HUES48 (cell line): ENCODE data around the gene ASH1L.

Experiments used
- H3K27ac ChIP-seq: one replicate; pipeline ENCODE4 v1.7.0; 2013; ENCODE audit warnings: low read depth, low read length, inconsistent platforms
- H3K27me3 ChIP-seq: 2 replicates; pipeline ENCODE4 v1.6.1; 2013; ENCODE audit warnings: mild to moderate bottlenecking, low read length; ENCODE audit not compliant: control insufficient read depth, insufficient read depth
- H3K36me3 ChIP-seq: 2 replicates; pipeline ENCODE4 v1.6.1; 2013; ENCODE audit warnings: low read length; ENCODE audit not compliant: control insufficient read depth, insufficient read depth
- H3K4me1 ChIP-seq: 2 replicates; pipeline ENCODE4 v1.6.1; 2013; ENCODE audit warnings: mild to moderate bottlenecking, low read length; ENCODE audit not compliant: control insufficient read depth, insufficient read depth
- H3K4me3 ChIP-seq: 2 replicates; pipeline ENCODE4 v1.5.1; 2013; ENCODE audit warnings: mild to moderate bottlenecking, low read depth, low read length
- H3K9ac ChIP-seq: 2 replicates; pipeline ENCODE4 v1.6.1; 2013; ENCODE audit warnings: mild to moderate bottlenecking, low read depth, low read length, moderate library complexity
- H3K9me3 ChIP-seq: 2 replicates; pipeline ENCODE4 v1.6.1; 2013; ENCODE audit warnings: low read length; ENCODE audit not compliant: control insufficient read depth, insufficient read depth

The ASH1L gene

DNA sequence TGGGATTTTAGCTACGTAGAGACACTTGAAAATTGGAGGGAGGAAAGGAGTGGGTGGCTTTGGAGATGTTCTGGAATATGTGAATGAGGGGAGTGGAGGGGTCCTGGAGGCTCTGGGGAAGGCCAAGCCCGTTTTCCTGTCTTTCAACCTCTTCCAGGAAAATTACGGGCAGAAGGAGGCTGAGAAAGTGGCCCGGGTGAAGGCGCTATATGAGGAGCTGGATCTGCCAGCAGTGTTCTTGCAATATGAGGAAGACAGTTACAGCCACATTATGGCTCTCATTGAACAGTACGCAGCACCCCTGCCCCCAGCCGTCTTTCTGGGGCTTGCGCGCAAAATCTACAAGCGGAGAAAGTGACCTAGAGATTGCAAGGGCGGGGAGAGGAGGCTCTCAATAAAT lies 242.4 kb downstream of the ASH1L start:
- Histone ChIP-seq H3K9ac (no peak overlapping the region), H3K27me3 (peaks cover 12% of the 10 kb centered on the region), H3K4me1 (peaks cover 21% of the 10 kb centered on the region), H3K4me3 (peak overlapping the region; percentile 86), H3K9me3 (no peaks in the 10 kb centered on the region), H3K36me3 (peaks cover 32% of the 10 kb centered on the region), H3K27ac (peak overlapping the region; percentile 17)

DNA sequence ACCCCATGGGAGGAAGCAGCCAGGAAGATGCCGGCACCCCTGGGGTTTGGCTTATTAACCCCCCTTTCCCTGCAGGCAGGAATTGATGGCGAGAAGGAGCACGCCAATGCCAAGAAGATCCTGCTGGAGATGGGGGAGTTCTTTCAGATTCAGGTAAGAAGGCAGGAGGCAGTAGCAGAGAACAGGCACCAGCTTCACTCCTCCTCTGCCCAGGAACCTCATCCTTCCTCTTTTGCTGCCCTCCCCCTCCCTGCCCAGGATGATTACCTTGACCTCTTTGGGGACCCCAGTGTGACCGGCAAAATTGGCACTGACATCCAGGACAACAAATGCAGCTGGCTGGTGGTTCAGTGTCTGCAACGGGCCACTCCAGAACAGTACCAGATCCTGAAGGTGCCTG lies 243.1 kb downstream of the ASH1L start:
- Histone ChIP-seq H3K4me1 (peaks cover 21% of the 10 kb centered on the region), H3K4me3 (no peak overlapping the region), H3K27ac (no peak overlapping the region), H3K36me3 (peaks cover 39% of the 10 kb centered on the region), H3K9me3 (no peaks in the 10 kb centered on the region), H3K9ac (no peak overlapping the region), H3K27me3 (peaks cover 12% of the 10 kb centered on the region)

GRCh38 chr1:155318082-155318481 lies 244.5 kb downstream of the ASH1L start:
- Histone ChIP-seq H3K4me3 (no peak overlapping the region), H3K27ac (no peak overlapping the region), H3K4me1 (peaks cover 21% of the 10 kb centered on the region), H3K9ac (no peak overlapping the region), H3K36me3 (peaks cover 48% of the 10 kb centered on the region), H3K9me3 (no peaks in the 10 kb centered on the region), H3K27me3 (peaks cover 12% of the 10 kb centered on the region)

DNA sequence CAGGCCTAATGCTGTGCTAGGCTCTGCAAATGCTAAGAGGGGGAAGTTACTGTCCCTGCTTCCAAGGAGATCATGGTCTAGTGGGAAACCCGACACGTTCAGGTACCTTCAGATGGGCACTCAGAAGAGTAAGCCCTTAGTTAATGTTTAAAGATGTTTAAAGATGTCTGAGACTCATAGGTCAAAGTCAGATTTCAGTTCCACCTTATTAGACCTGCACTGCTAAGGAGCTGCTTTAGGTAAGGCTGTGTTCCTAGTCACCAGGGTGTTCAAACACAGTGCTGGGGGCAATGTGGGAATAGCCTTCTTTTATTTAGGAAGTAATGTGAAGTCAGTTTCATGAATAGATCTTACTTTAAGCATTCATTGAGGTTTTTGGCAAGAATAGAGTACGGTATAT lies 245.7 kb downstream of the ASH1L start:
- H3K4me3 ChIP-seq, result no peak overlapping the region
- no peak overlapping the region for H3K9ac ChIP-seq
- H3K36me3 ChIP-seq, result peaks cover 58% of the 10 kb centered on the region
- peaks cover 14% of the 10 kb centered on the region for H3K4me1 ChIP-seq
- H3K27ac ChIP-seq, result no peak overlapping the region
- H3K27me3 ChIP-seq, result peaks cover 9% of the 10 kb centered on the region
- H3K9me3 ChIP-seq, result no peaks in the 10 kb centered on the region

DNA sequence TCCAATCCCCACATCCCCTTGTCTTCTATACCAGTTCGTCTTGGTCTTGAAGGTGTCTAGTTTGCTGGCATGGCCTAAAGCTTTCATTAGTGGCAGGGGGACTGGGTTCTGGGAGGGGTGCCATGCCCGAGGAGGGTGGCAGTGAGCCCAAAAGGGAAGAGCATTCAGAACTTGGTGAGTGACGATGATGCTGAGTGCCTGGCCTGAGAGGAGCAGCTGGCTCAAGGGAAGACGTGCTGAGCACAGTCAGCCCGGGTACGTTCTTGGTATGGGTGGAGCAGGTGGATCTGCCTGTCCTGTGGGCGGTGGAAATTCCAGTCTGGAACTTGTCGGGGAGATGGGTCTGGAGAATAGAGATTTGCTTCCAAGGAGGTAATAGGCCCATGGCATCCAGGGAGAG lies 249.3 kb downstream of the ASH1L start:
- Histone ChIP-seq H3K27me3 (no peaks in the 10 kb centered on the region), H3K36me3 (peaks cover 60% of the 10 kb centered on the region), H3K4me3 (no peak overlapping the region), H3K27ac (no peak overlapping the region), H3K4me1 (no peaks in the 10 kb centered on the region), H3K9me3 (no peaks in the 10 kb centered on the region), H3K9ac (no peak overlapping the region)

DNA sequence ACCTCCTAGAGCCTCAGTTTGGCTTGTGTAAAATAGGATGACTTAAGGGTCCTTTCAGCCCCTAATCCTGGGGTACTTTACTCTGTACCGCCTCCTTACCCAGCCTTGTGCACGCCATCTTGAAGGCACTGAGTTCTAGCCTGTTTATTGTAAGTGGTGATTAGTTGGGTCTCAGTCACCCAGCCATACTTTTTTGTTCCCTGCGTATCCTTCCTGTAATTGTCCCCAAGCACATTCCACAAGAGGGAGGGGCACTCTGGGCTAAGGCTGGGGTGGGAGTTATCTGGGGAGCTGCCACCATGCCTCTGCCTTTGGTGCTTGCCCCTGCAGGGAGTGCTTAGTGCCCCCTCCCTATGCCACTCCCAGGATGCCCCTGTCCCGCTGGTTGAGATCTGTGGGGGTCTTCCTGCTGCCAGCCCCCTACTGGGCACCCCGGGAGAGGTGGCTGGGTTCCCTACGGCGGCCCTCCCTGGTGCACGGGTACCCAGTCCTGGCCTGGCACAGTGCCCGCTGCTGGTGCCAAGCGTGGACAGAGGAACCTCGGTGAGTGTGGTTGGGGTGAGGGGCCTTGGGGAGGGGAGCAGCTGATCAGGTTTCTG lies 253.1 kb downstream of the ASH1L start:
- H3K4me3 ChIP-seq, result peak overlapping the region; percentile 99
- 0 out of 2 replicates have a peak, but pooled peaks cover 3% of the 10 kb centered on the region for H3K27me3 ChIP-seq
- peaks cover 35% of the 10 kb centered on the region for H3K36me3 ChIP-seq
- peak overlapping the region; percentile 89 for H3K9ac ChIP-seq
- no peaks in the 10 kb centered on the region for H3K9me3 ChIP-seq
- peak overlapping the region; percentile 97 for H3K27ac ChIP-seq
- H3K4me1 ChIP-seq, result 0 out of 2 replicates have a peak, but pooled peaks cover 3% of the 10 kb centered on the region

DNA sequence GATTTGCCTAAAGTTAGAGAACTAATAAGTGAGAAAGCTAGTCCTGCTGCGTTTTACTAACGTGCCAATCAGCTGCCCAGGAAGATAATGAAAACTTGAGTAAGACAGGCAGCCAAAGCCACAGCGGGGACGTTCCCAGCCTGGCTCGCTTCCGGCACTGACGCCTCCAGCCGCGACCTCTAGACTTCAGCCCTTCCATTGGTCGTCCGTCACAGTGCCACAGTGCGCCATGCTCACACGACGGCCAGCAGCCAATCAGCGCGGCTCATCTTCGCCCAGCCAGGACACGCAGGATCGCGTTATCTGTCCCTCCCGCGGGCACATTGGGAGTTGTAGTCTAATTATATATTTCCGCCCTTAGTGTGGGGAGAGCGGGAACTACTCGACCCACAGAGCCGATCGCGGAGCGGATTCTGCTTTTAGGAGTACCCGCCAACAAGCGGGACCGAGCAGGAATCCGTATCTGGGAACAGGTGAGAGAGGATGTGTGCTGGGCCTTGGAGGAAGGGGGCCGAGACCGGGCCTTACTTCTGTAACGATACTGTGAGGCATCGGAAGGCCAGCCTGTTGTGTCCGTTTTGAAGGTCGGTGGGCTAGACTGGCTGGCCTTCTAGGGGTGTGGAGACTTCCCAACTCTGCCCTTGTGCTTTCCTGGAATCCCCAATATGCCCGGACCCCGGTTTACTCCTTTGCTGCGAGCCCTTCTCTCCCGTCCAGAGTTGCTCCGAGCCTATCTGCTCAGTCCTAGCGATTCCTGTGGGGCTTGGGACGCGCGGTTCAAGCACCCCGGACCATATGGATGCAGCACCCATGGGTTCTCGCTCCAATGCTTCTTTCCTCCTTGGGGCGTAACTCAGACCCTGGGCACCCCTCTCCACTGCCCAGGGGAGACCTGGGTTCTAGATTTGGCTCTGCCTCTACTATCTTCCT lies 253.8 kb downstream of the ASH1L start, which contains the start of gene FDPS:
Gene FDPS, plus strand, starts transcription at position 374 of the 930 bp plus-strand sequence. CDS start 924 bp downstream, outside the sequence.
- Histone ChIP-seq H3K27me3 (0 out of 2 replicates have a peak, but pooled peaks cover 4% of the 10 kb centered on the region), H3K4me3 (peak within 1 kb of the TSS; percentile 99), H3K4me1 (0 out of 2 replicates have a peak, but pooled peaks cover 3% of the 10 kb centered on the region)

DNA sequence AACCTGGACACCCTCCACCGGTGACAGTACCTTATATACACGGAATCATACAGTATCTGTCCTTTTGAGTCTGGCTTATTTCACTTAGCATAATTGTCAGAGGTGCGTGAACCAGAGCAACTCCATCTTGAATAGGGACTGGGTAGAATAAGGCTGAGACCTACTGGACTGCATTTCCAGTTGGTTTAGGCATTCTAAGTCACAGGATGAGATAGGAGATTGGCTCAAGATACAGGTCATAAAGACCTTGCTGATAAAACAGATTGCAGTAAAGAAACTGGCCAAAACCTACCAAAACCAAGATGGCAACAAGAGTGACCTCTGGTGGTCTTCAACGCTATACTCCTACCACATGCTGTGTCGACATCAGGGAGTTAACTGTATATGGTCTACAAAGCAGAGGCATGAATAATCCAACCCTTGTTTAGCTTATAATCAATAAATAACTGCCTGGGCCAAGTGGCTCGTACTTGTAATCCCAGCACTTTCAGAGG lies 255.3 kb downstream of the ASH1L start:
- Histone ChIP-seq H3K27me3 (0 out of 2 replicates have a peak, but pooled peaks cover 4% of the 10 kb centered on the region), H3K4me3 (no peak overlapping the region), H3K9ac (no peak overlapping the region), H3K4me1 (0 out of 2 replicates have a peak, but pooled peaks cover 3% of the 10 kb centered on the region), H3K27ac (peak overlapping the region; percentile 97), H3K36me3 (peaks cover 20% of the 10 kb centered on the region), H3K9me3 (no peaks in the 10 kb centered on the region)

More for the DNA sequence above, 253.8 kb downstream of the ASH1L start, which contains the start of gene FDPS:
- Histone ChIP-seq H3K36me3 (peaks cover 31% of the 10 kb centered on the region), H3K9me3 (no peaks in the 10 kb centered on the region), H3K27ac (peak within 1 kb of the TSS; percentile 97), H3K9ac (peak within 1 kb of the TSS; percentile 89)

- Histone ChIP-seq H3K27ac (no peak overlapping the region), H3K9me3 (no peaks in the 10 kb centered on the region), H3K4me1 (0 out of 2 replicates have a peak, but pooled peaks cover 3% of the 10 kb centered on the region), H3K27me3 (0 out of 2 replicates have a peak, but pooled peaks cover 4% of the 10 kb centered on the region), H3K9ac (no peak overlapping the region), H3K36me3 (peaks cover 9% of the 10 kb centered on the region), H3K4me3 (no peak overlapping the region)
Measured at GRCh38 chr1:155305881-155306391, 256.7 kb downstream of the ASH1L start.

DNA sequence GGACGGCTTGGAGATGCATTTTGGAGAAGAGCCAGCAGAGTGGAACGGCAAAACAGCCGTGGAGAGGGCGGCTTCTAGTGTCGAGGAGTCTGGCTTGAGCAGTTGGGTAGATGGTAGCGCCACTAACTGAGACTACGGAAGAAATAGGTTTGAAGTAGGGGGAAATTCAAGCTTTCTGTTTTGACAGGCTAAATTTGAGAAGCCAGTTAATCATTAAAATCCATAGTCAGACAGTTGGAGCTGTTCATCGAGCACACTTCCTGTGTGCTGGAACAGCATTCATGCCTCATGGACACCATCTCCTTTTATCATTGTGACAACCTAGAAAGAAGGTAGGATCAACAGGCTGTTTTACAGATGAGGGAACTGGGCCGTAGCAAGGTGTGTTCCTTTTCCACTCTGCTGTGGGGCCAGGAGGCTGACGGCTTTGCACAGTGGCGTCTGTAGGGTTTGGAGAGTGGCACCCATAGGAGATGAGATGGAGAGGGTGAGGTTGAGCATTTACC lies 258.0 kb downstream of the ASH1L start:
- no peak overlapping the region for H3K4me3 ChIP-seq
- H3K9ac ChIP-seq, result no peak overlapping the region
- H3K9me3 ChIP-seq, result no peaks in the 10 kb centered on the region
- 0 out of 2 replicates have a peak, but pooled peaks cover 3% of the 10 kb centered on the region for H3K4me1 ChIP-seq
- 0 out of 2 replicates have a peak, but pooled peaks cover 4% of the 10 kb centered on the region for H3K27me3 ChIP-seq
- H3K27ac ChIP-seq, result no peak overlapping the region
- no peaks in the 10 kb centered on the region for H3K36me3 ChIP-seq
